H1 (cell line): ENCODE results near the gene TEAD1. TPM values are rescaled to one million over a fixed set of nuclear protein-coding genes. Genes with fewer than 3 reads are reported as not detected.

Experiments used
- CBX8 ChIP-seq: fragments of 300-800, 300-1000 bp; sonication (generic); IDR thresholded peaks from 2 replicates; pipeline ENCODE4 v1.7.1; 2016; ENCODE audit warnings: low read depth, low read length, borderline replicate concordance
- EGR1 ChIP-seq: IDR thresholded peaks from 2 replicates; pipeline ENCODE4 v1.6.1; 2011; ENCODE audit warnings: low read depth, low read length, borderline replicate concordance
- NANOG ChIP-seq: IDR thresholded peaks from 2 replicates; pipeline ENCODE4 v1.6.1; 2011; ENCODE audit warnings: low read length, low read depth, mild to moderate bottlenecking, inconsistent platforms; ENCODE audit not compliant: insufficient read depth, poor library complexity, severe bottlenecking
- YY1 ChIP-seq: IDR thresholded peaks from 2 replicates; pipeline ENCODE4 v1.6.1; 2011; ENCODE audit warnings: low read depth, mild to moderate bottlenecking, low read length
- polyA plus RNA-seq, 7 experiments: library from polyadenylated mRNA; depleted of rRNA in 3 of 7; stranded (reverse) in 5 of 7; unstranded in 2 of 7; fragments of >200 nt in 5 of 7; fragments of 200-250 nt in 2 of 7; gene quantifications; 1 replicate in 5 of 7; 2 replicates in 1 of 7; 4 replicates in 1 of 7; pipeline versions ENCODE4 v1.2.1 to v1.2.3, GENCODE V29; 2011 to 2013; ENCODE audit warnings: missing spikeins in 2 of 7, mixed read lengths in 2 of 7
- total RNA-seq: library from RNA; stranded (reverse); fragmentation: NEBNext Ultra II Directional; extraction: Animal tissue kit (Norgen Biotek cat#: 25700); gene quantifications from 2 replicates; pipeline ENCODE4 v1.2.1, GENCODE V29; 2021
- TF ChIP-seq, protein P1 (sequence below): fragments of 300-600 bp; sonication (generic); IDR thresholded peaks from 2 replicates; pipeline ENCODE4 v1.7.1; 2012; ENCODE audit warnings: low read length, moderate library complexity, mild to moderate bottlenecking, inconsistent platforms; ENCODE audit not compliant: insufficient replicate concordance
- TF ChIP-seq, protein P2 (sequence below), 3 experiments: IDR thresholded peaks; 1 replicate in 2 of 3; 2 replicates in 1 of 3; pipeline versions ENCODE4 v1.5.1 to v1.6.1; 2011; ENCODE audit warnings: low read length in 3 of 3, mild to moderate bottlenecking in 3 of 3, inconsistent platforms in 2 of 3, low read depth in 1 of 3, moderate library complexity in 1 of 3; ENCODE audit not compliant: insufficient read depth in 1 of 3; ENCODE audit errors: control extremely low read depth in 1 of 3

Gene TEAD1
- total and polyA plus RNA-seq, 2 of the 8 experiments (the other 6 are each of a cell fraction or from before 2014, with no cell fraction given): 15.6 to 67.4 TPM

DNA sequence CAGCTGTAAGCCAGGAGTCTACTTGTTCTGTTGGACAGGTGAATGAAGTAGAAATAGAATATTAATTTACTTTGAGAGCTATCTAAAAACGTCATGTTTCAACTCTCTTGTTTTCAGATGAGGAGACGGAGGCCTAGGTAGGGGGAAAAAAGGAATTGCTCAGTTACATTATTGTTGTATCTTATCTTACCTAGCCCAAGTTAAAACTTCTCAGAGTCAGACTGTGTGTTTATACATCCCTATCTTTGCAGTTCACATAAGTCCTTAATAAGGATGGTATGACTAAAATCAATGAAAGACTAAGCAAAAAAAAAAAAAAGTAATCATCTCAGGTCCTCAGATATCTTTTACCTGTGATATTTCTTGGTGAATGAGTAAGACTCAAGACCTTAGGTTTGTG is 62.8 kb downstream of the TEAD1 start (continued):
- TF ChIP-seq, protein P1, sequence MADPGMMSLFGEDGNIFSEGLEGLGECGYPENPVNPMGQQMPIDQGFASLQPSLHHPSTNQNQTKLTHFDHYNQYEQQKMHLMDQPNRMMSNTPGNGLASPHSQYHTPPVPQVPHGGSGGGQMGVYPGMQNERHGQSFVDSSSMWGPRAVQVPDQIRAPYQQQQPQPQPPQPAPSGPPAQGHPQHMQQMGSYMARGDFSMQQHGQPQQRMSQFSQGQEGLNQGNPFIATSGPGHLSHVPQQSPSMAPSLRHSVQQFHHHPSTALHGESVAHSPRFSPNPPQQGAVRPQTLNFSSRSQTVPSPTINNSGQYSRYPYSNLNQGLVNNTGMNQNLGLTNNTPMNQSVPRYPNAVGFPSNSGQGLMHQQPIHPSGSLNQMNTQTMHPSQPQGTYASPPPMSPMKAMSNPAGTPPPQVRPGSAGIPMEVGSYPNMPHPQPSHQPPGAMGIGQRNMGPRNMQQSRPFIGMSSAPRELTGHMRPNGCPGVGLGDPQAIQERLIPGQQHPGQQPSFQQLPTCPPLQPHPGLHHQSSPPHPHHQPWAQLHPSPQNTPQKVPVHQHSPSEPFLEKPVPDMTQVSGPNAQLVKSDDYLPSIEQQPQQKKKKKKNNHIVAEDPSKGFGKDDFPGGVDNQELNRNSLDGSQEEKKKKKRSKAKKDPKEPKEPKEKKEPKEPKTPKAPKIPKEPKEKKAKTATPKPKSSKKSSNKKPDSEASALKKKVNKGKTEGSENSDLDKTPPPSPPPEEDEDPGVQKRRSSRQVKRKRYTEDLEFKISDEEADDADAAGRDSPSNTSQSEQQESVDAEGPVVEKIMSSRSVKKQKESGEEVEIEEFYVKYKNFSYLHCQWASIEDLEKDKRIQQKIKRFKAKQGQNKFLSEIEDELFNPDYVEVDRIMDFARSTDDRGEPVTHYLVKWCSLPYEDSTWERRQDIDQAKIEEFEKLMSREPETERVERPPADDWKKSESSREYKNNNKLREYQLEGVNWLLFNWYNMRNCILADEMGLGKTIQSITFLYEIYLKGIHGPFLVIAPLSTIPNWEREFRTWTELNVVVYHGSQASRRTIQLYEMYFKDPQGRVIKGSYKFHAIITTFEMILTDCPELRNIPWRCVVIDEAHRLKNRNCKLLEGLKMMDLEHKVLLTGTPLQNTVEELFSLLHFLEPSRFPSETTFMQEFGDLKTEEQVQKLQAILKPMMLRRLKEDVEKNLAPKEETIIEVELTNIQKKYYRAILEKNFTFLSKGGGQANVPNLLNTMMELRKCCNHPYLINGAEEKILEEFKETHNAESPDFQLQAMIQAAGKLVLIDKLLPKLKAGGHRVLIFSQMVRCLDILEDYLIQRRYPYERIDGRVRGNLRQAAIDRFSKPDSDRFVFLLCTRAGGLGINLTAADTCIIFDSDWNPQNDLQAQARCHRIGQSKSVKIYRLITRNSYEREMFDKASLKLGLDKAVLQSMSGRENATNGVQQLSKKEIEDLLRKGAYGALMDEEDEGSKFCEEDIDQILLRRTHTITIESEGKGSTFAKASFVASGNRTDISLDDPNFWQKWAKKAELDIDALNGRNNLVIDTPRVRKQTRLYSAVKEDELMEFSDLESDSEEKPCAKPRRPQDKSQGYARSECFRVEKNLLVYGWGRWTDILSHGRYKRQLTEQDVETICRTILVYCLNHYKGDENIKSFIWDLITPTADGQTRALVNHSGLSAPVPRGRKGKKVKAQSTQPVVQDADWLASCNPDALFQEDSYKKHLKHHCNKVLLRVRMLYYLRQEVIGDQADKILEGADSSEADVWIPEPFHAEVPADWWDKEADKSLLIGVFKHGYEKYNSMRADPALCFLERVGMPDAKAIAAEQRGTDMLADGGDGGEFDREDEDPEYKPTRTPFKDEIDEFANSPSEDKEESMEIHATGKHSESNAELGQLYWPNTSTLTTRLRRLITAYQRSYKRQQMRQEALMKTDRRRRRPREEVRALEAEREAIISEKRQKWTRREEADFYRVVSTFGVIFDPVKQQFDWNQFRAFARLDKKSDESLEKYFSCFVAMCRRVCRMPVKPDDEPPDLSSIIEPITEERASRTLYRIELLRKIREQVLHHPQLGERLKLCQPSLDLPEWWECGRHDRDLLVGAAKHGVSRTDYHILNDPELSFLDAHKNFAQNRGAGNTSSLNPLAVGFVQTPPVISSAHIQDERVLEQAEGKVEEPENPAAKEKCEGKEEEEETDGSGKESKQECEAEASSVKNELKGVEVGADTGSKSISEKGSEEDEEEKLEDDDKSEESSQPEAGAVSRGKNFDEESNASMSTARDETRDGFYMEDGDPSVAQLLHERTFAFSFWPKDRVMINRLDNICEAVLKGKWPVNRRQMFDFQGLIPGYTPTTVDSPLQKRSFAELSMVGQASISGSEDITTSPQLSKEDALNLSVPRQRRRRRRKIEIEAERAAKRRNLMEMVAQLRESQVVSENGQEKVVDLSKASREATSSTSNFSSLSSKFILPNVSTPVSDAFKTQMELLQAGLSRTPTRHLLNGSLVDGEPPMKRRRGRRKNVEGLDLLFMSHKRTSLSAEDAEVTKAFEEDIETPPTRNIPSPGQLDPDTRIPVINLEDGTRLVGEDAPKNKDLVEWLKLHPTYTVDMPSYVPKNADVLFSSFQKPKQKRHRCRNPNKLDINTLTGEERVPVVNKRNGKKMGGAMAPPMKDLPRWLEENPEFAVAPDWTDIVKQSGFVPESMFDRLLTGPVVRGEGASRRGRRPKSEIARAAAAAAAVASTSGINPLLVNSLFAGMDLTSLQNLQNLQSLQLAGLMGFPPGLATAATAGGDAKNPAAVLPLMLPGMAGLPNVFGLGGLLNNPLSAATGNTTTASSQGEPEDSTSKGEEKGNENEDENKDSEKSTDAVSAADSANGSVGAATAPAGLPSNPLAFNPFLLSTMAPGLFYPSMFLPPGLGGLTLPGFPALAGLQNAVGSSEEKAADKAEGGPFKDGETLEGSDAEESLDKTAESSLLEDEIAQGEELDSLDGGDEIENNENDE: no peak
- TF ChIP-seq, protein P2, sequence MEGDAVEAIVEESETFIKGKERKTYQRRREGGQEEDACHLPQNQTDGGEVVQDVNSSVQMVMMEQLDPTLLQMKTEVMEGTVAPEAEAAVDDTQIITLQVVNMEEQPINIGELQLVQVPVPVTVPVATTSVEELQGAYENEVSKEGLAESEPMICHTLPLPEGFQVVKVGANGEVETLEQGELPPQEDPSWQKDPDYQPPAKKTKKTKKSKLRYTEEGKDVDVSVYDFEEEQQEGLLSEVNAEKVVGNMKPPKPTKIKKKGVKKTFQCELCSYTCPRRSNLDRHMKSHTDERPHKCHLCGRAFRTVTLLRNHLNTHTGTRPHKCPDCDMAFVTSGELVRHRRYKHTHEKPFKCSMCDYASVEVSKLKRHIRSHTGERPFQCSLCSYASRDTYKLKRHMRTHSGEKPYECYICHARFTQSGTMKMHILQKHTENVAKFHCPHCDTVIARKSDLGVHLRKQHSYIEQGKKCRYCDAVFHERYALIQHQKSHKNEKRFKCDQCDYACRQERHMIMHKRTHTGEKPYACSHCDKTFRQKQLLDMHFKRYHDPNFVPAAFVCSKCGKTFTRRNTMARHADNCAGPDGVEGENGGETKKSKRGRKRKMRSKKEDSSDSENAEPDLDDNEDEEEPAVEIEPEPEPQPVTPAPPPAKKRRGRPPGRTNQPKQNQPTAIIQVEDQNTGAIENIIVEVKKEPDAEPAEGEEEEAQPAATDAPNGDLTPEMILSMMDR (IDR thresholded peaks at IDR 0.05; ENCODE audit: control extremely low read depth in 1 of 3, insufficient read depth in 1 of 3, low read depth in 1 of 3, low read length in 3 of 3): no peak
- TF ChIP-seq NANOG: no peak
- no peak for TF ChIP-seq YY1
- no peak for TF ChIP-seq EGR1
- no peak for TF ChIP-seq CBX8
